GM21723 (cell line): ENCODE results near the gene C12orf60.

Source experiments
- ATAC-seq: cut with Tn5 transposase; IDR thresholded peaks from one replicate; pipeline ENCODE4 v1.9.1; 2021; ENCODE audit warnings: mild to moderate bottlenecking, moderate library complexity; ENCODE audit not compliant: unreplicated experiment

C12orf60 gene

DNA sequence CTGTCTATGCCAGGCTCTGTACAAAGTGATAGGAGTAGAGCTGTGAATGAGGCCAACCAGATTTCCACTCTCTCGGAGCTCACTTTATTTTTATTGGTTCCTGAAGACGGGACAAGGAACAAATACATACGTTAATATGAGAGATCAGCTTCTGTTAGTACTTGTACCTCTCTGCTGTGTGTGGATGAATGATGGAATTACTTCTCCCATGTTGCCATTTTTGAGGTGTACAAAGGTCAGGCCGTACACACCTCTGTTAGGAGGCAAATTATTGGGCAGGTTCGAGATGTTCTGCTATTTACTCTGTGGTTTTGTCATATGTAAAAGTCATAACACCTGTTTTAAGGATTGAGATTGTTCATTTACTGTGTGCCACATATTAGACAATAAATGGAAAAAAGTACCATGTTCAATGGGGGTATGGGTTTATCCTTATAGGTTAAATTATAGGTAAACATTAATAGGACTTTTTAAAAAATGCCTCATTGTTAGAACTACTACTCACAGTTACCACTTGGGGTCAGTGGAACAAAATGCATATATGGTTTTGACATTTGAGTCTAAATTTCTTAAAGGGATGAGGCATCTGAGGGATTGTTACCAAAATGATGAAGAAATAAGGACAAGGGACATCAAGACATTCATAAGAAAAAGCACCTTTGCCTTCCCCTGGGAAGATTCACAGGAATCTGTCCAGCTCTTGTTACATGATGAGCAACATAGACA is 27.1 kb upstream of the C12orf60 start:
- no peak for ATAC-seq

DNA sequence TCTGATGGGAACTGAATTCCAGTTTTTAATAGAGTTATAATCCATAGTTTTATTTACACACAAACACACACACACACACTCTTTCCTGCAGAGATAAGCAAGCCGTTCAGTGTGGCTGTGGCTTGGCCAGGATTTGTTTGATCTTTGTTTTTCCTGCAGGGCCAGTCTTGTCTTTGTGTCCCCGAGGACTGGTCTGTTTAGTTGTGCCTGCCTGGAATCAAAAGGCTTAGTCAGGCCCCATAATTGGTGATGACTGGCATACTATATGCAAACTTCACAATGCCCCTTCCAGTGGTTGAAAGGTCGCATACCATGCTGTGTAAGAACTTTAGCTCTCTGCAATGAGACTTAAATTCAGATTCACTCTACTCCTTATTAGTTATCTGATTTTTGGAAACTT is 26.2 kb upstream of the C12orf60 start:
- ATAC-seq = no peak

DNA sequence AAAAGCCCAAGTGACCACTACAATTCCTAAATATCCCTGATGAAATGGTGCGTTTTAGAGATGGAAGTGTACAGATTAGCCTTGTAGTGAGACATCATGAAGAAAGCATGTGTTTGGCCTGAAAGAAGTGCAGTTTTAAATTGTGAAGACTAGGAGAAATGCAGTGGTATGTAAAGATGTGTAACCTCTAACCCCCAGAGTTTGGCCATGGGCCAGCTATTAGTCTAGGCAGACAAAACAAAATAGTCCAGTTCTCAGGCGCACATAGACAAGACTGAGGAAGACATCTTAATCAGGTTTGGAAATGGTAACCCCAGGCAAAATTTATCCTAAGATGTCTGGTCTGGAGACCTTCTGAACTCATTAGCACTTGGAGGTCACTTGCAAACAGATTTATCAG is 23.6 kb upstream of the C12orf60 start:
- no peak for ATAC-seq

GRCh38 chr12:14780859-14781258 is 22.6 kb upstream of the C12orf60 start:
- ATAC-seq = no peak

DNA sequence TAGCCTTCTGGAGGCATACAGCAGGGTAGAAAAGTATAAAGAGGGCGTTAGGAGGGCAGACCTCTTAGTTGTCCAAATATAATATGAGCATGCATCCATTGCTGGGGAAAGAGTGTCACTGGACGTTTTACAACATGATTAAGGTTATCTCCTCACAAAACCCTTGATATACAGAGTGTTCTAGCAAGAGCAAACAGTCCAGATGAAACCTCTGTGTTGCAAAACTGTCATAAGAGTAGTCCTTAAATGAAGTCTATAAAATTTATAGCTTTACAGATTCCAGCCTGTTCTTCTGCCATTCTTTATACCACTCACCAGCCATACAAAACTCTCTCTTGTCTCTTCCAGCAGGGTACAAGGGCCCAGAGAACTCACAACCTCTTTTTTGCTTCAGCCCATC is 21.9 kb upstream of the C12orf60 start:
- no peak for ATAC-seq

DNA sequence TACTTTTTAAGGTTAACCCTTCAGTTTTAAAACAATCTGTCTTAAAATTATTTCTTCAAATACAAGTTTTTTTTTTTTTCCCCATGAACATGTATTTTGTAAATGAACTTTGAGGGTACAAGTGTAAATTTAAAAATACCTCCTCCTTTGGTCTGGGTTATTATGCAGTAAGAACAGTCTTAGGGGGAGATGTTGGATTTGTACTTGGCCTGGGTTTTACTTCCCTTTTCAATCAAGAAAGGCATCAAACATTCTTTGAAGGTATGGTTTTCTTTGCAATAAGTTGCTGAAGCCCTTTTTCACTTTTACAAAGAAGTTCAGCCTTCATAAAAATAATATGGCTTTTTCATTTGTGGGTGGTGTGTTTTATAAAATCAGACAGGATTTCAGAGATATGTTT is 20.7 kb upstream of the C12orf60 start:
- no peak for ATAC-seq

- no peak for ATAC-seq
Observed at GRCh38 chr12:14784471-14784870, 19.0 kb upstream of the C12orf60 start.

DNA sequence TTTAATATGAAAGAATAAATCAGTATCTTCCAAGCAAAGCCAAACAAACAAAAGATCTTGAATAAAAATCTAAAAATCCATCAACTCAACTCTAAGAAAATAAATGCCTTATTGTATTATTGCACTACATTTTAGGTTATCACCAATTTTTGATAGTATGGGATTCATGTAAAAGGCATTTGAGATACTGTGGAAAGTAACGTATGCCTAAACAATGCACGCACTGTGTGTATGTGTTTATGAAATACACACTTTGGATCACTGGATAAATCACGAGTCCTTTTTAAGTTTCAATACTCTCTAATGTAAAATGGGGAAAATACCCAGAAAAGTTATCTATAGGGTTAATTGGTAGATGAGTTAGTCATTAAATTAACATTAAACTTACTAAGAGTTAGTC is 17.9 kb upstream of the C12orf60 start:
- no peak for ATAC-seq

DNA sequence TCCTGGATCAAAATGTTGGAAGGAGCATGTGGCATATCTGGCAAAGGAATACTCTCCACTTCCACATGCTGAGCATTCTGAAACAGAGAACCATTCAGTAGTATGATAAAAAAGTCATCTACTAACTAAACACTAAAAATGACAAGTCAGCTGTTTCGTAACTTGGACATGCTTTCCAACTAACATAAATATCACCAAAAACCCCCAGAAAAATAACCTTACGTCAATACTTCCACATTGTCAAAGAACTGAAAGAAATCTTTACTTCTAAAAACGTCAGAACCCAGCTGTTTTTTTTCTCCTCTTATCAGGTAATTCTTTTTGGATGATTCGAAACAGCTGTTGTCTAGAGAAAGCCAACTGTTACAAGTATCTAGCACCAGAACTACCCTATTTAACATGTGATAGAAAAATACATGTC is 8.4 kb upstream of the C12orf60 start:
- no peak for ATAC-seq

GRCh38 chr12:14802247-14802646 is 1.2 kb upstream of the C12orf60 start:
- ATAC-seq = no peak

- no peak for ATAC-seq
Observed at GRCh38 chr12:14802721-14803010, 804 bp upstream of the C12orf60 start.

- ATAC-seq = peak; percentile 28
Observed at GRCh38 chr12:14803830-14804160, 325 bp downstream of the C12orf60 start.

DNA sequence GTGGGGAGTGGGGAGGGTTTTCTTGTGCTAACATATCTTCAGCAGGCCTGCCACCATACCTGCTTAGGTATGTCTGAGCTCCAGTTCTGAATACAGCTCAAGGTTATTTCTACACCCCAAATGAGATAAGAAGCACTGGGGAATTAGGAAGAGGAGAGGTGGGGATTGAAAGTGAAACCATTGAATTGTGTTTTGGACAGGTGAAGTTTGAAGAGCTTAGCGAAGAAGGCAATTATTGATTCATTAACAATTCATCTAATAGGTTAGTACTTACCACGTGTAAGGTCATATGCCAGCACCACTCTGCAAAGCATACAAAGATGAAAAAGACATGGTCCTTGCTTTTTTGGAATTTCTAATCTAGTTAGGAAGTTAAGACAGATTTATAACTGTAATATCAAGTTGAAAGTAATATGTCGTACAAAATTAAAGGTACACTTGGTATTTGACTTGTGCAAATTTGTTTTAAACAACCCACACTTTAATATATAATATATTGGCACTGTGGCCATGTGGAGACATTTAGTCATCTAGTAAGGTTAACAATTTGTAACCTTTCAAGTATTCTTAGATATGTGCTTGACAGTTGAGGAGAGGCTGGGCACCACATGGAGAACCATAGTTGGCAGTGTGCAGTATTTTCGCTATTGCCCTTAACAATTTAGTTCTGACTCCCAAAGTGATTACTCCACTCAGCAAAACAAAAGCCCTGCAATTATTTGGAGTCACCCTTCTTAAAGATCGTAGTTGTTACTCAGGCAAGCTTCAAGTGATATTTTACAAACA is 6.9 kb downstream of the C12orf60 start:
- no peak for ATAC-seq

DNA sequence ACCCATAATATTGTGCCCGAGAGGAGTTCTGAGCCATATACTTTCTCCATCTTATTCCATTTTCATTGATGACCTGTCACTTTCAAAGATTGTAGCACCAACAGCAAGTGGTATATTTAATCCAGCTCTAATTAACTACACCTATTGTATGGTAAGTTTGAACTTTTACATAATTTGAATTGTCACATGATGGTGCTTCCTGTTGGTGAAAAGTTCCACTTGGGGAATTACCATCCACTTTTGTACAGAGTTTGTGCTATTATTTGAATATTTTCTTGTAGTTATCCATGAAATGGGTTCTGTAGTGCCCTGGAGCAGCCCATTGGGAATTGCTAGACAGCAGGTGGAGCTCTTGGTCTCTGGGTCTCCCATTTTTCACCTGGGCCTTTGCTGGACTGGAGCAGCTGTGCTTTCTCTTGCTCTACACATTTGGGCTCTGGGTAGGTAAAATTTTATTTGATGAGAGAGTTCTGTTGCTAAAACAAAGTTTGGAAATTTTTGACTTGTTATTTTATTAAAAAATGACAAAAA is 7.5 kb downstream of the C12orf60 start:
- ATAC-seq = no peak

DNA sequence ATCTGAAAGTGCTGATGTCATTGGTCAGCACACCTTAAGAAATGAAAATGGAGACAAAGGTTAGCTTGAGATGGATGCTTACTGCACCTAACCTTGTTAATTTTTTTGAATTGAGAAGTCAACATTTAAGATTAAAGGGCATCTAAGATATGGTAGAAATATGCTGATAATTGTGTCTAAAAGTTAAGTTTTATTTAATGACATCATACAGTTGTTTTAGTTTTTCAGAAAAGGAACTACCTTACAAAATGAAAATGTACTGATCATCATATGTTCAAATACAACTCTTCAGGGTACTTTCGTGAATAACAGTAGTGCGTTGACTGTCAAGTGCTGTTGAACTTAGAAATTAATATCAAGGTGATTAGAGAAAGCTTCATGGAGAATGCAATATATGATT is 8.0 kb downstream of the C12orf60 start:
- no peak for ATAC-seq

- ATAC-seq = no peak
Observed at GRCh38 chr12:14814014-14814413, 10.5 kb downstream of the C12orf60 start, which contains the start of gene SMCO3. Gene SMCO3, minus strand, starts transcription at chr12:14814182. Its CDS starts 7,502 bp downstream, at chr12:14806680.

- ATAC-seq = no peak
Observed at GRCh38 chr12:14824012-14824634, 20.7 kb downstream of the C12orf60 start.

DNA sequence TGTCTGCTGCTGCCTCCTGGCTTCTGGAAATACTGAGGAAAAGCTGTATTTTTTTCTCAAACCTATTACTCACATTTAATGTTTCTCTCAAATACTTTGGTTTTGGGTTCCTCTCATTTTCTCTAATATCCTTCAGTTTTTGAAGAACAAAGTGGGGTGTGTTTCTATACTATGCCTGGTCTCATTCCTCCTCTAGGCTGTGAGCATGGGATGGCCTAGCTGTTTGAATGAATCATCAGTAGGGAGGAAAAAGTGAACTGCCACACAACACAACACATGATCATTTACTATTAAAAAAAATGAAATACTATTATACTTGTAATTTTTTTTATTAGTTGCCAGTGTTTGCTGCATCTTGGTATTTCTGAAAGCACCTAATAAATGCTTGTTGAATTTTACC is 21.8 kb downstream of the C12orf60 start:
- ATAC-seq = no peak

- ATAC-seq = no peak
Observed at GRCh38 chr12:14826491-14826890, 23.0 kb downstream of the C12orf60 start.

DNA sequence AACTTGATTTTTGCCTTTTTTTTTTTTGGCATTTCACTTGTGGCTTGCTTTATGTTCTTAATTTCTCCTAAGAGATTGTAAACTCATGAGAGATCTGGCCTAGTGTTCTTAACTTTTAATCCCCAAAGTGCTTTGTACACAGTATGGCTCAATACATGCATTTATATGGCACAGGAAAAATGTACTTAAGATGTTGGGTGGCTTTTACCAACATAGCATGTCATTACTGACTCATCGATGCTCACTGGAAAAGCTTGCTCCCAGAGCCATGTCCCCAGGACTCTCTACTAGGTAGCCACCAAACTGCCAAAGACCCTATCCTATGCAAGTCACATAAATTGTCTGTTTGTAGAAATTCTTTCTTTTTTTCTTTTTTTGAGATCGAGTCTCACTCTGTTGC is 23.6 kb downstream of the C12orf60 start:
- no peak for ATAC-seq

DNA sequence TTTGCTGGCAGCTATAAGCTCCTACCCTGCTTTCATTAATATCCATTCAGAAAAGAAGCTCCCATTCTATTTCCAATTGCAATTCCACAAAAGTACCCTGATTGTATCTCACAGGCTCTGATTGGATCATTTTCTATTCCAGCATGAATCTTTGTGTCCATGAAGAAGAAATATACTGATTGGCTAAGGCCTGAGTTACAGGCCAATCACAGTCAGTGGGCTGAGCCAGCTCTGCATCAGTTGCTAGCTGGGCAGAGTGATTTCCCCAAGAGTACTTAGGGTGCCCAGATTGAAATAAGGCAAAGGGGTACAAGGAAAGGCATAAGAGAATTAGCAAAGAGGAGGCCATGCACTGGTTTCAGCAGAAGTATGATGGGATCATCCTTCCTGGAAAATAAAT is 25.4 kb downstream of the C12orf60 start:
- ATAC-seq = peak; percentile 66

DNA sequence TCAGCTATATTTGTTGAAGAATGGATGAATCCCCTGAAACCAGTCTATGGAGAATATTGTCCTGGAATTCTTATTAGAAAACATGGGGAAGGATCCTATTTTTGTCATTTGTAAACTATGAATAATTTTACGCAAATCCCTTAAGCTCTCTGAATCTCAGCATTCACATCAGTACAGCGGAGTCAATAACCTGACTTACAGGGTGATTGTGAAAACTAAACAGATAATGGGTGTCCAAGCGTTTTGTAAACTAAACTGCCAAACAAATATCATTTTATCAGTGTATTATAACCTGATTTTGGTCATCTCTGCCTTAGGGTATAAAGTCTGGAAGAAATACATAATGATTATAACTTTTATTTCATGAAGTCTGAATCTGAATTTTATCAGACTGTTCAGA is 29.9 kb downstream of the C12orf60 start:
- ATAC-seq = no peak
